Activated T-cell treated with anti-CD3 and anti-CD28 coated beads, Interleukin-2, amount 50 U/mL, for 1 hour (primary cell): ENCODE results near the gene PNLIPRP1.

Experiments used
- DNase-seq: peaks from one replicate; pipeline ENCODE4 v3.0.0-alpha.2; 2020

Gene PNLIPRP1

GRCh38 chr10:116602648-116603400 is 12.1 kb downstream of the PNLIPRP1 start:
- no peak for DNase-seq

GRCh38 chr10:116606061-116606483 is 15.3 kb downstream of the PNLIPRP1 start:
- DNase-seq: no peak

GRCh38 chr10:116607336-116607735 is 16.6 kb downstream of the PNLIPRP1 start:
- DNase-seq: no peak

GRCh38 chr10:116608686-116609594 is 18.2 kb downstream of the PNLIPRP1 start:
- no peak for DNase-seq

GRCh38 chr10:116610443-116611152 is 19.8 kb downstream of the PNLIPRP1 start:
- no peak for DNase-seq

- DNase-seq: no peak
Measured at GRCh38 chr10:116611153-116611545, 20.4 kb downstream of the PNLIPRP1 start.

- no peak for DNase-seq
Measured at GRCh38 chr10:116612107-116612769, 21.5 kb downstream of the PNLIPRP1 start.

- no peak for DNase-seq
Measured at GRCh38 chr10:116613471-116613870, 22.7 kb downstream of the PNLIPRP1 start.

GRCh38 chr10:116614796-116615195 is 24.0 kb downstream of the PNLIPRP1 start:
- DNase-seq: no peak

GRCh38 chr10:116615199-116615776 is 24.5 kb downstream of the PNLIPRP1 start:
- DNase-seq: no peak

- DNase-seq: no peak
Measured at GRCh38 chr10:116620423-116621400, 30.0 kb downstream of the PNLIPRP1 start, which contains the start of gene PNLIPRP2. PNLIPRP2 (plus strand) TSS chr10:116620953.

- DNase-seq: no peak
Measured at GRCh38 chr10:116621476-116621875, 30.7 kb downstream of the PNLIPRP1 start.

GRCh38 chr10:116621934-116622655 is 31.3 kb downstream of the PNLIPRP1 start:
- no peak for DNase-seq

GRCh38 chr10:116625845-116626244 is 35.1 kb downstream of the PNLIPRP1 start:
- no peak for DNase-seq

GRCh38 chr10:116626815-116627214 is 36.1 kb downstream of the PNLIPRP1 start:
- no peak for DNase-seq

- DNase-seq: no peak
Measured at GRCh38 chr10:116627386-116627933, 36.7 kb downstream of the PNLIPRP1 start.

- DNase-seq: no peak
Measured at GRCh38 chr10:116629340-116629739, 38.6 kb downstream of the PNLIPRP1 start.

GRCh38 chr10:116630020-116630419 is 39.3 kb downstream of the PNLIPRP1 start:
- no peak for DNase-seq

GRCh38 chr10:116631871-116632295 is 41.1 kb downstream of the PNLIPRP1 start:
- no peak for DNase-seq
